NCI-H1417 (cell line): ENCODE measurements around the gene FAT2.
"Not testable (repeated sequence)": the region's sequence is repeated elsewhere in the genome, so short reads cannot be mapped to it uniquely, and the experiment has no call there.

ENCODE experiments used
- DNase-seq, 3 experiments: peaks; one replicate each; lab custom pipeline; 2025; lab: John Stamatoyannopoulos, UW

FAT2 gene

GRCh38 chr5:151580858-151581257 is 10.3 kb downstream of the FAT2 start:
- no peak for DNase-seq

- DNase-seq: no peak
Measured at GRCh38 chr5:151580239-151580638, 10.9 kb downstream of the FAT2 start.

- DNase-seq: not testable (repeated sequence)
Measured at GRCh38 chr5:151579146-151579545, 12.0 kb downstream of the FAT2 start.

- DNase-seq: no peak
Measured at GRCh38 chr5:151578326-151579025, 12.7 kb downstream of the FAT2 start.

- DNase-seq: no peak
Measured at GRCh38 chr5:151577566-151577965, 13.6 kb downstream of the FAT2 start.

- no peak for DNase-seq
Measured at GRCh38 chr5:151574444-151574996, 16.6 kb downstream of the FAT2 start.

GRCh38 chr5:151572657-151573368 is 18.3 kb downstream of the FAT2 start:
- DNase-seq: no peak

- no peak for DNase-seq
Measured at GRCh38 chr5:151571270-151572173, 19.6 kb downstream of the FAT2 start.

- DNase-seq: no peak
Measured at GRCh38 chr5:151570512-151571269, 20.4 kb downstream of the FAT2 start.

- no peak for DNase-seq
Measured at GRCh38 chr5:151570058-151570457, 21.1 kb downstream of the FAT2 start.

- no peak for DNase-seq
Measured at GRCh38 chr5:151569132-151570046, 21.7 kb downstream of the FAT2 start.

- no peak for DNase-seq
Measured at GRCh38 chr5:151568036-151568435, 23.1 kb downstream of the FAT2 start.

GRCh38 chr5:151565971-151566370 is 25.2 kb downstream of the FAT2 start:
- DNase-seq: no peak

- no peak for DNase-seq
Measured at GRCh38 chr5:151562019-151562707, 29.0 kb downstream of the FAT2 start.

GRCh38 chr5:151557951-151558350 is 33.2 kb downstream of the FAT2 start:
- no peak for DNase-seq

- DNase-seq: no peak
Measured at GRCh38 chr5:151557466-151557865, 33.7 kb downstream of the FAT2 start.

- DNase-seq: no peak
Measured at GRCh38 chr5:151556806-151557205, 34.3 kb downstream of the FAT2 start.

- no peak for DNase-seq
Measured at GRCh38 chr5:151555760-151556576, 35.2 kb downstream of the FAT2 start.

- no peak for DNase-seq
Measured at GRCh38 chr5:151553695-151554094, 37.4 kb downstream of the FAT2 start.
